Retinal pigment epithelial cell (primary cell): Measurements from ENCODE around the gene AGBL3.

Source experiments
- DNase-seq: peaks from one replicate; pipeline ENCODE4 v3.0.0-alpha.2; 2010; ENCODE audit warnings: low read depth
- H3K4me3 ChIP-seq: 2 replicates; pipeline ENCODE4 v1.5.1; 2011; ENCODE audit warnings: mild to moderate bottlenecking, low read length, control low read depth, moderate library complexity
- CTCF ChIP-seq: conservative IDR thresholded peaks from 2 replicates; pipeline ENCODE4 v1.5.1; 2011; ENCODE audit warnings: low read depth, low read length, control low read depth, inconsistent platforms

The AGBL3 gene

GRCh38 chr7:135160098-135160857 lies 174.0 kb downstream of the AGBL3 start:
- no peak for DNase-seq
- TF ChIP-seq CTCF = no peak
- H3K4me3 ChIP-seq = no peak overlapping the region

- no peak for DNase-seq
- no peak overlapping the region for H3K4me3 ChIP-seq
- TF ChIP-seq CTCF = no peak
Observed at GRCh38 chr7:135160858-135161653, 174.7 kb downstream of the AGBL3 start.

GRCh38 chr7:135161669-135162068 lies 175.4 kb downstream of the AGBL3 start:
- no peak for TF ChIP-seq CTCF
- no peak overlapping the region for H3K4me3 ChIP-seq
- no peak for DNase-seq

- no peak for DNase-seq
Observed at GRCh38 chr7:135162382-135163001, 176.2 kb downstream of the AGBL3 start.

GRCh38 chr7:135164357-135165061 lies 178.2 kb downstream of the AGBL3 start:
- no peak for DNase-seq
- TF ChIP-seq CTCF = no peak
- H3K4me3 ChIP-seq = no peak overlapping the region

More at GRCh38 chr7:135162382-135163001, 176.2 kb downstream of the AGBL3 start:
- no peak overlapping the region for H3K4me3 ChIP-seq
- TF ChIP-seq CTCF = no peak

GRCh38 chr7:135165862-135166261 lies 179.6 kb downstream of the AGBL3 start:
- no peak for TF ChIP-seq CTCF
- no peak overlapping the region for H3K4me3 ChIP-seq
- no peak for DNase-seq
